ENCODE data around the gene CAPN2.

- TF ChIP-seq POLR2A (IDR thresholded peaks at IDR 0.05) (no peak), CTCF (IDR thresholded peaks at IDR 0.05 in 8 of 11, conservative IDR thresholded peaks at IDR 0.05 in 3 of 11) (no peak), POLR2AphosphoS5 (IDR thresholded peaks at IDR 0.05) (no peak)
These were observed 108.1 kb downstream of the CAPN2 start for GRCh38 chr1:223820515-223820858.

Measured in spleen (tissue), 7 donors.